Central memory CD8-positive, alpha-beta T cell (primary cell): ENCODE results near the gene MORN4.

Experiments used
- ATAC-seq: fragments of 150-1000 bp; cut with Tn5 transposase; replicated peaks from 2 replicates; pipeline ENCODE4 v1.10.0; 2022; ENCODE audit warnings: mild to moderate bottlenecking, moderate FRiP score, moderate number of reproducible peaks; ENCODE audit not compliant: poor library complexity, severe bottlenecking; ENCODE audit errors: extremely low read depth
- DNase-seq, 2 donors: peaks; one replicate each; pipeline ENCODE4 v3.0.0; 2021; ENCODE audit warnings: low spot score in 2 of 2
- H3K27ac Mint-ChIP-seq: one replicate; pipeline ENCODE4 v1.8.0; 2022; ENCODE audit warnings: low read depth, mild to moderate bottlenecking, moderate library complexity, mixed read lengths
- H3K27me3 Mint-ChIP-seq: one replicate; pipeline ENCODE4 v1.8.0; 2022; ENCODE audit warnings: mixed read lengths
- H3K36me3 Mint-ChIP-seq: one replicate; pipeline ENCODE4 v1.8.0; 2022; ENCODE audit warnings: mild to moderate bottlenecking, moderate library complexity, mixed read lengths; ENCODE audit not compliant: insufficient read depth
- H3K4me1 Mint-ChIP-seq: one replicate; pipeline ENCODE4 v1.8.0; 2022; ENCODE audit warnings: mixed read lengths
- H3K4me3 Mint-ChIP-seq: one replicate; pipeline ENCODE4 v1.8.0; 2022; ENCODE audit warnings: mild to moderate bottlenecking, moderate library complexity, mixed read lengths
- H3K9me3 Mint-ChIP-seq: one replicate; pipeline ENCODE4 v1.8.0; 2022; ENCODE audit warnings: mixed read lengths

The MORN4 gene

DNA sequence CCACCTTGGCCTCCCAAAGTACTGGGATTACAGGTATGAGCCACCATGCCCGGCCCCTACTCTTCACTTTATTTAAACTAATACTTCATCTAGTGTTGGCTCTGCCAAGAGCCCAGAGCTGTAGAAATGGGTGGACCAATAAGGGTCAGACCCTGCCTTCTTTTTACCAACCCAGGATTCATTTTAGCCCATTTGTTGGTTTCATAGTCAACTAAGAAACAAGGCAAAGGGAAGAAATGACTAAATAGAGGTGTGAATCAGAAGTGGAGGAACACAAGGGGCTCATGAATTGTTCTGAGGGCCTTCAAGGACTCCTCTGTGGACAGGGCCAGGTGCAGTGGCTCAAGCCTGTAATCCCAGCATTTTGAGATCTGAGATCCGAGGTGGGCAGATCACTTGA is 59.6 kb downstream of the MORN4 start:
- Mint-ChIP-seq H3K9me3 (no peaks in the 10 kb centered on the region), H3K4me1 (no peaks in the 10 kb centered on the region), H3K36me3 (no peaks in the 10 kb centered on the region), H3K27me3 (no peaks in the 10 kb centered on the region), H3K4me3 (no peak overlapping the region), H3K27ac (no peak overlapping the region)
- ATAC-seq = no peak
- DNase-seq = no peak

- Mint-ChIP-seq H3K36me3 (no peaks in the 10 kb centered on the region), H3K4me3 (no peak overlapping the region), H3K9me3 (no peaks in the 10 kb centered on the region), H3K4me1 (no peaks in the 10 kb centered on the region), H3K27ac (no peak overlapping the region), H3K27me3 (no peaks in the 10 kb centered on the region)
- DNase-seq (no peak), ATAC-seq (no peak)
These were observed 60.3 kb downstream of the MORN4 start for GRCh38 chr10:97573021-97573420.

DNA sequence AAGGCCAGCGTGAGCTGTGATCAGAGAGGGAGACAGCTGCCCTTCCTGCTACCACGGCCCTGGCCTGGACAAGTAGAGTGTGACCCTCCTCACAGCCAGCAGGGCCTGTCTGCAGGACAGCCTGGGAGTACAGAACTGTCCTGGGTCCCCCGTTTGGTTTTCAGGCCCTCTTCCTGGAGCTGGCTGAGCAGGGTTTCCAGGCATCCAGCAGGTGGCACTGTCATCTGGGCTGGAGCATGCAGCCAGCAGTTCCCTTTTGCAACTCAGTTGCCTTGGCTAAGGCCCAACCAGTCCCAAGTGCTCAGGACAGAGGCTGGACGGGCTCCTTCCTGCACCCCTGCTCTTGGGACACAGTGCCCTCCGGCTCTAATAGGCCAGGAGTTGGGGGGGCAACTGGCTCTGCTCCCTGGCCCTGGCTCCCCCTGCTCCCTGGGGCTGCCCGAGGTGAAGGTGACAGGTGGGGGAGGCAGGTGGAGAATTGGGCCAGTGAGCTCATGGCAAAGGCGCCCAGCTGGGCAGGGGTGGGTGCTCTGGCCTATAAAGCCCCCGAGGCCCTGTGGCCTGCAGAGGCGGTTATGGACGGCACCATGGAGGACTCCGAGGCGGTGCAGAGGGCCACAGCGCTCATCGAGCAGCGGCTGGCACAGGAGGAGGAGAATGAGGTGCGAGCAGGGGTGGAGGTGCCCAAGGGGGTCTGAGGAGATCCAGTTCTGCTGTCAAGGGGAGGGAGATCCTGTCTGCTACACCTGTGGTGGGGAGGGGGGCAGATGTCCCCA is 60.9 kb downstream of the MORN4 start, which contains the start of gene ANKRD2:
TSS of gene ANKRD2 (plus strand) at position 566 of the 776 bp plus-strand sequence. CDS start at position 576, 10 bp downstream.
- no peaks in the 10 kb centered on the region for H3K36me3 Mint-ChIP-seq
- no peak within 1 kb of the TSS for H3K27ac Mint-ChIP-seq
- no peaks in the 10 kb centered on the region for H3K27me3 Mint-ChIP-seq
- DNase-seq (peak; percentile 22 to 32), ATAC-seq (peak; percentile 60)
- H3K4me1 Mint-ChIP-seq = no peaks in the 10 kb centered on the region
- H3K9me3 Mint-ChIP-seq = no peaks in the 10 kb centered on the region
- no peak within 1 kb of the TSS for H3K4me3 Mint-ChIP-seq

- DNase-seq (no peak), ATAC-seq (no peak)
- Mint-ChIP-seq H3K9me3 (no peaks in the 10 kb centered on the region), H3K27ac (no peak overlapping the region), H3K4me3 (no peak overlapping the region), H3K4me1 (no peaks in the 10 kb centered on the region), H3K27me3 (no peaks in the 10 kb centered on the region), H3K36me3 (no peaks in the 10 kb centered on the region)
These were observed 61.7 kb downstream of the MORN4 start for GRCh38 chr10:97571622-97572021.

GRCh38 chr10:97570789-97571471 is 62.4 kb downstream of the MORN4 start:
- no peaks in the 10 kb centered on the region for H3K36me3 Mint-ChIP-seq
- DNase-seq (no peak), ATAC-seq (no peak)
- H3K4me3 Mint-ChIP-seq = no peak overlapping the region
- H3K4me1 Mint-ChIP-seq = no peaks in the 10 kb centered on the region
- no peaks in the 10 kb centered on the region for H3K27me3 Mint-ChIP-seq
- H3K9me3 Mint-ChIP-seq = no peaks in the 10 kb centered on the region
- no peak overlapping the region for H3K27ac Mint-ChIP-seq

- ATAC-seq (no peak), DNase-seq (no peak)
- Mint-ChIP-seq H3K4me3 (no peak overlapping the region), H3K27me3 (no peaks in the 10 kb centered on the region), H3K4me1 (no peaks in the 10 kb centered on the region), H3K9me3 (no peaks in the 10 kb centered on the region), H3K36me3 (peaks cover 1% of the 10 kb centered on the region), H3K27ac (no peak overlapping the region)
These were observed 63.0 kb downstream of the MORN4 start for GRCh38 chr10:97570146-97570788.

DNA sequence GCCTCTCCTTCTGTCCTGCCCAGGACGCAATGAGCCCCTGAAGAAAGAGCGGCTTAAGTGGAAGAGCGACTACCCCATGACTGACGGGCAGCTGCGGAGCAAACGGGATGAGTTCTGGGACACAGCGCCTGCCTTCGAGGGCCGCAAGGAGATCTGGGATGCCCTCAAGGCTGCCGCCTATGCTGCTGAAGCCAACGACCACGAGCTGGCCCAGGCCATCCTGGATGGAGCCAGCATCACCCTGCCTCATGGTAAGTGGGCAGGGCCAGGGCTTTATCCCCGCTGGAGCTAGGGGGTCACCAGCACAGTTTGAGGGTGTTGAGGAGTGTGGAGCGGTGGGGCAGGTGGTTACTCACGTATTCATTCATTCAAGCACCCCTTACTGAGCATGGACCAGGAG is 65.4 kb downstream of the MORN4 start:
- no peaks in the 10 kb centered on the region for H3K27me3 Mint-ChIP-seq
- H3K27ac Mint-ChIP-seq = no peak overlapping the region
- no peak overlapping the region for H3K4me3 Mint-ChIP-seq
- no peaks in the 10 kb centered on the region for H3K9me3 Mint-ChIP-seq
- DNase-seq (no peak), ATAC-seq (no peak)
- H3K36me3 Mint-ChIP-seq = peaks cover 1% of the 10 kb centered on the region
- H3K4me1 Mint-ChIP-seq = no peaks in the 10 kb centered on the region

DNA sequence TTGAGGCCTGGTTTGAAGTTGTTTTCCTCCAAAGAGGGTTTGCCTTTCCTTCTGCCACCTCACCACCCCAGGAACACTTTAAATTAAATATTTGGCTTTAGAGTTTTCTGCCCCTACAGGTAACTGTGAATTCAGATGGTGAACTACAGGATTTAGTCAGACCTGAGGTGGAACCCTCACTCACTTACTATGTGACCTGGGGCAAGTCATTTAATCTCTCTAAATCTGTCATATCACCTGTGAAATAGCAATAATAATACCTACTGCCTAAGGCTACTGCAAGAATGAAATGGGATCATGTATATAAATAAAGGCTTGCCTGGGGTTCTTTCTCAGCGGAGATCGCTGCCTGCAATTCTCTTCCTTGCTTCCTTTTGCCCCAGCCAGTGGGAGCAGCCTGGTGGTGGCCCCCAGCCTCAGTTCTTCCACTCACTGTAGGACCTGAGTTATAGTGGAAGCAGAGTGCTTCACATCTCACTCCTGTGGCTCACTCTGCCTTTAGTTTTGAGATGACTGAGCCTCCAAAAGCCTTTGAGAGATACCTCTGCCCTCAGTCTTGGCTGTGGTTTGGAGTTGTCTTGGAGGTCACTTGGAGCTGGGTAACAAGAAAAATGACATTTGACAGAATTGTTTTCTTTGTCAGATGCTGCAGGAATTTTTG is 66.8 kb downstream of the MORN4 start:
- ATAC-seq (no peak), DNase-seq (no peak)
- Mint-ChIP-seq H3K4me1 (no peaks in the 10 kb centered on the region), H3K36me3 (peaks cover 1% of the 10 kb centered on the region), H3K27me3 (no peaks in the 10 kb centered on the region), H3K4me3 (no peak overlapping the region), H3K27ac (no peak overlapping the region), H3K9me3 (no peaks in the 10 kb centered on the region)

DNA sequence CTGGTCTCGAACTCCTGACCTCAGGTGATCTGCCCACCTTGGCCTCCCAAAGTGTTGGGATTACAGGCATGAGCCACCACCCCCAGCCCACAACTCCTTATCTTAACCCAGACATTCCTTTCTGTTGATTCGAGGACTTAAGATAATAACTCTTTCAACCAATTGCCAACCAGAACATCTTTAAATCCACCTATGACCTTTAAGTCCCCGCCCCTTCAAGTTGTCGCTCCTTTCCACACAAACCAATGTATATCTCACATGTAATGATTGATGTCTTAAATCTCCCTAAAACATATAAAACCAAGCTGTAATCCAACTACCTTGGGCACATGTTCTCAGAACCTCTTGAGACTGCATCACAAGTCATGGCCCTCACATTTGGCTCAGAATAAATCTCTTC is 68.5 kb downstream of the MORN4 start:
- ATAC-seq = no peak
- no peaks in the 10 kb centered on the region for H3K4me1 Mint-ChIP-seq
- peak overlapping the region; percentile 3 for H3K27ac Mint-ChIP-seq
- peaks cover 1% of the 10 kb centered on the region for H3K36me3 Mint-ChIP-seq
- DNase-seq = no peak
- H3K9me3 Mint-ChIP-seq = no peaks in the 10 kb centered on the region
- no peak overlapping the region for H3K4me3 Mint-ChIP-seq
- no peaks in the 10 kb centered on the region for H3K27me3 Mint-ChIP-seq
